Measurements from ENCODE around the gene APOA5. TPM values are rescaled to one million over a fixed set of nuclear protein-coding genes. Genes with fewer than 3 reads are reported as not detected.
A peak's percentile ranks its signal among the peaks of the same experiment; 100 is the strongest.

The APOA5 gene
- total and polyA plus RNA-seq, 2 of the 4 experiments (the other 2 are of a cell fraction) = not detected

GRCh38 chr11:116825854-116826750, 34.4 kb upstream of the APOA5 start:
- dilution Hi-C loops (cut with HindIII; ENCODE audit: low sequenced_read_pairs, unreplicated experiment) (no loop called here), intact Hi-C loops (cut with micrococcal nuclease) (no loop called here), in situ Hi-C loops (cut with MboI; ENCODE audit: low sequenced_read_pairs) (no loop called here)
- Histone ChIP-seq H3K14ac (replicated peaks; ENCODE audit: low read depth, low read length) (no peak overlapping the region), H2AFZ (replicated peaks; ENCODE audit: low read length, poor library complexity) (peak overlapping the region; percentile 23), H3K9ac (ENCODE audit: low read depth, low read length) (no peak overlapping the region), H4K5ac (ENCODE audit: low read depth, low read length) (no peak overlapping the region), H3K27me3 (ENCODE audit: control insufficient read depth, insufficient read depth, low read length) (peaks cover 19% of the 10 kb centered on the region; the same call in 1 of the 2 replicates), H3K36me3 (ENCODE audit: control insufficient read depth, insufficient read depth, low read length) (no peaks in the 10 kb centered on the region), H4K20me1 (ENCODE audit: insufficient read depth, low read length) (no peaks in the 10 kb centered on the region), H3K56ac (ENCODE audit: extremely low read depth, insufficient read depth, low read length) (no peak overlapping the region), H3K9me1 (ENCODE audit: insufficient read depth, low read length) (no peaks in the 10 kb centered on the region), H2BK15ac (ENCODE audit: low read depth, low read length) (no peak overlapping the region), H3K4me2 (ENCODE audit: low read depth, low read length) (no peak overlapping the region), H3K4ac (ENCODE audit: low read depth, low read length) (no peak overlapping the region), H3K18ac (ENCODE audit: low read depth, low read length) (no peak overlapping the region), H3K27ac (ENCODE audit: insufficient read depth, low read length) (no peak overlapping the region), H2BK5ac (ENCODE audit: low read depth, low read length, poor library complexity, severe bottlenecking) (no peak overlapping the region), H2AK5ac (ENCODE audit: low read depth, low read length) (no peak overlapping the region), H3K23ac (ENCODE audit: low read depth, low read length) (no peak overlapping the region), H2AK9ac (replicated peaks; ENCODE audit: low read depth, low read length, poor library complexity) (no peak overlapping the region), H3K4me1 (ENCODE audit: control insufficient read depth, insufficient read depth, low read length) (peaks cover 4% of the 10 kb centered on the region; the same call in 1 of the 2 replicates), H4K8ac (ENCODE audit: low read depth in 2 of 2, low read length in 2 of 2) (no peak overlapping the region), H4K91ac (ENCODE audit: insufficient read depth, low read depth, low read length) (no peak overlapping the region), H3K79me1 (ENCODE audit: low read depth in 1 of 2, low read length in 2 of 2) (no peaks in the 10 kb centered on the region), H2BK120ac (ENCODE audit: low read depth, low read length) (no peak overlapping the region), H2BK20ac (ENCODE audit: low read depth, low read length) (no peak overlapping the region), H3K4me3 (ENCODE audit: insufficient read depth, low read depth, low read length) (no peak overlapping the region), H3K9me3 (ENCODE audit: control insufficient read depth, insufficient read depth, low read length) (no peaks in the 10 kb centered on the region)
- DNase-seq = no peak
- WGBS, 2 experiments (ENCODE audit: extremely low coverage in 2 of 2, insufficient read length in 1 of 2) = 81% methylated on average over 9 of the region's 22 CpGs; no CpG with 5 or more reads in 1 of the 2 experiments
- TF ChIP-seq POLR2A (IDR thresholded peaks at IDR 0.05; ENCODE audit: low read depth, low read length) (no peak), FOS (IDR thresholded peaks at IDR 0.05; ENCODE audit: low read depth, low read length) (no peak), CEBPB (IDR thresholded peaks at IDR 0.05; ENCODE audit: low read depth, low read length) (no peak), MXI1 (IDR thresholded peaks at IDR 0.05; ENCODE audit: borderline replicate concordance, low read depth, low read length) (no peak), RCOR1 (IDR thresholded peaks at IDR 0.05; ENCODE audit: insufficient replicate concordance, low read length) (no peak), MAZ (IDR thresholded peaks at IDR 0.05; ENCODE audit: borderline replicate concordance, low read depth, low read length) (no peak), RAD21 (IDR thresholded peaks at IDR 0.05; ENCODE audit: low read length) (no peak), MAFK (IDR thresholded peaks at IDR 0.05; ENCODE audit: low read depth, low read length) (no peak), SMC3 (IDR thresholded peaks at IDR 0.05; ENCODE audit: low read depth, low read length) (no peak), USF2 (IDR thresholded peaks at IDR 0.05; ENCODE audit: low read depth, low read length) (no peak)
- CTCF ChIA-PET = no interaction called here
- POLR2A ChIA-PET (ENCODE audit: unreplicated experiment) = no interaction called here
- ATAC-seq (ENCODE audit: low read depth) = no peak
- no TSS peak for BruUV-seq (replicated peaks)

Measured in IMR-90 (cell line).